Activated CD4-positive, alpha-beta T cell treated with anti-CD3 and anti-CD28 coated beads for 36 hours (primary cell): ENCODE data around the gene PSAP. TPM values are rescaled to one million over a fixed set of nuclear protein-coding genes. Genes with fewer than 3 reads are reported as not detected.
"Not testable (repeated sequence)": the region's sequence is repeated elsewhere in the genome, so short reads cannot be mapped to it uniquely, and the experiment has no call there.

Experiments used
- ATAC-seq: fragments of 200-7000 bp; cut with Tn5 transposase; one replicate; pipeline ENCODE4 v1.10.0; 2021; ENCODE audit warnings: mild to moderate bottlenecking, moderate library complexity
- CTCF ChIA-PET: fragments of 350-600 bp; sonication (Branson Sonifier 250); formaldehyde crosslinking; loops from one replicate; lab custom pipeline; 2021; ENCODE audit warnings: antibody characterized with exemption; lab: Charles Lee
- POLR2A ChIA-PET: fragments of 350-600 bp; sonication (Branson Sonifier 250); formaldehyde crosslinking; loops from one replicate; lab custom pipeline; 2021; ENCODE audit warnings: antibody characterized with exemption, inconsistent platforms; lab: Charles Lee
- DNase-seq: peaks from one replicate; pipeline ENCODE4 v3.0.0-alpha.2; 2020
- H3K27ac Mint-ChIP-seq: one replicate; pipeline ENCODE4 v1.8.0; 2021; ENCODE audit warnings: mixed read lengths
- H3K27me3 Mint-ChIP-seq: one replicate; pipeline ENCODE4 v1.8.0; 2021; ENCODE audit warnings: mixed read lengths
- H3K36me3 Mint-ChIP-seq: one replicate; pipeline ENCODE4 v1.8.0; 2021; ENCODE audit warnings: low read depth, mixed read lengths
- H3K4me1 Mint-ChIP-seq: one replicate; pipeline ENCODE4 v1.8.0; 2021; ENCODE audit warnings: mixed read lengths
- H3K4me3 Mint-ChIP-seq: one replicate; pipeline ENCODE4 v1.8.0; 2021; ENCODE audit warnings: mild to moderate bottlenecking, moderate library complexity, mixed read lengths
- H3K9me3 Mint-ChIP-seq: one replicate; pipeline ENCODE4 v1.8.0; 2021; ENCODE audit warnings: low read depth, mixed read lengths
- intact Hi-C, 2 experiments: fragments of 100-400 bp; cut with DNase I in 1 of 2; cut with micrococcal nuclease in 1 of 2; formaldehyde crosslinking; loops; one replicate each; pipeline versions ENCODE4 v1.14.2 to v1.15.1; 2022 to 2024; cut with DNase I, micrococcal nuclease
- total RNA-seq, 2 experiments: library from RNA; stranded (reverse); gene quantifications; one replicate each; pipeline ENCODE4 v1.2.3, GENCODE V29; 2021

The PSAP gene
- total RNA-seq, 2 experiments from 2014 or later: 100 to 109 TPM

DNA sequence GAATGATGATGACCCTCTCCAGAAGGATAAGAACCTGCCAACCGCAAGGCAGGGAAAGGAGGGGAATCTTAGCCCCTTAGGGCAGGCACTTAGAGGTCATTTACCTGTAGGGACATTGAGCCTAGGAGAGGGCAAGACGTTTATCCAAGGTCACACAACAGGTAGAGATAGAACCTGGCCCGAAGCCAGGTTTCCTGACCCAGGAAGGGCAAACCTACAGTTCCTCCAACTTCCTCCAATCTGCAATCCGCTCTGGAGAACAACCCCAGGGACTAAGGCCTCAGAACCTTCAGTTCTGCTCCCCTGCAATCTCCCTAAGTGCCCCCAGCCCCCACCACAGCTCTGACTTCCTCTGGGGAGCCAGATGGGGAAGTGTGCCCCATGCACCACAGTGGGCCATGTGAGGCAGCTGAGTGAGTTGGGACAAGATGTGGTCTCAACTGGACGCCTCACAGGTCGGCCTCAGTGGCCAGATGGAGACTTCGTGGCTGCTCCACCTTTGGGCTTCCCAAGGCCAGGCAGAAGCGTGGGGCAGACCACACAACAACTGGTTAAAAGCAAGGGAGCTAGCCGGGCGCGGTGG, 1.4 kb upstream of the PSAP start:
- H3K4me3 Mint-ChIP-seq: peak overlapping the region; percentile 15
- no peaks in the 10 kb centered on the region for H3K27me3 Mint-ChIP-seq
- CTCF ChIA-PET: no interaction called here
- intact Hi-C loops: loop anchor here (5.0 kb wide), 2 partner anchors 35 to 1680 kb away; partner anchors contain the start of gene SAR1A (in 1 of the 2)
- peaks cover 39% of the 10 kb centered on the region for H3K4me1 Mint-ChIP-seq
- DNase-seq (no peak), ATAC-seq (no peak)
- POLR2A ChIA-PET: no interaction called here
- no peaks in the 10 kb centered on the region for H3K36me3 Mint-ChIP-seq
- H3K27ac Mint-ChIP-seq: no peak overlapping the region
- no peaks in the 10 kb centered on the region for H3K9me3 Mint-ChIP-seq

DNA sequence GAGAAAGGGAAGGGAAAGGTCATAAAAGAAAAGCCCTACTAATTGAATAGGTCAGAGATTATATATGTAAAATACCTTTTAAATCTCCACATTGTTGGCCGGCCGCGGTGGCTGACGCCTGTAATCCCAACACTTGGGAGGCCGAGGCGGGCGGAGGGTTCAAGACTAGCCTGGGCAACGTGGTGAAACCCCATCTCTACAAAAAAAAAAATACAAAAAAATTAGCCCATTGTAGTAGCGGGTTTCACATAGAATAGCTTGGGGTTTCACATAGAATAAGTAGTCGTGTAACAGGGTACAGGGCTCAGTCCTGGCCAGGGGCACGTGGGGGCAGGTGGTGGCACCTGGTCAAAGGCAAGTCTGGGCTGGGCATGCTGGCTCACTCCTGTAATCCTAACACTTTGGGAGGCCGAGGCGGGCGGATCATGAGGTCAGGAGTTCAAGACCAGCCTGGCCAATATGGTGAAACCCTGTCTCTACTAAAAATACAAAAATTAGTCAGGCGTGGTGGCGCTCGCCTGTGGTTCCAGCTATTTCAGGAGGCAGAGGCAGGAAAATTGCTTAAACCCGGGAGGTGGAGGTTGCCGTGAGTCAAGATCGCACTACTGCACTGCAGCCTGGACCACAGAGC, 529 bp upstream of the PSAP start:
- Mint-ChIP-seq H3K4me1 (peaks cover 44% of the 10 kb centered on the region), H3K27ac (peak overlapping the region; percentile 72), H3K4me3 (peak overlapping the region; percentile 90)
- not testable (repeated sequence) for DNase-seq, H3K36me3 Mint-ChIP-seq, H3K9me3 Mint-ChIP-seq, H3K27me3 Mint-ChIP-seq
- ChIA-PET POLR2A (interaction anchor here (0.7 to 1.2 kb wide), 4 partner anchors 9 to 284 kb away, joined by 4 to 9 read pairs (median 4); no protein-coding TSS in a partner anchor), CTCF (interaction anchor here (1.0 to 3.3 kb wide), 3 partner anchors 9 to 44 kb away, joined by 3 to 21 read pairs (median 3); no protein-coding TSS in a partner anchor)
- peak; percentile 5 for ATAC-seq
- intact Hi-C loops: loop anchor here (1.0 to 5.0 kb wide), 11 partner anchors 36 to 1679 kb away; partner anchors contain the start of genes VSIR (in 2 of the 2), ANAPC16 (in 1 of the 2), ASCC1 (in 1 of the 2) and DNAJB12 (in 1 of the 2)

DNA sequence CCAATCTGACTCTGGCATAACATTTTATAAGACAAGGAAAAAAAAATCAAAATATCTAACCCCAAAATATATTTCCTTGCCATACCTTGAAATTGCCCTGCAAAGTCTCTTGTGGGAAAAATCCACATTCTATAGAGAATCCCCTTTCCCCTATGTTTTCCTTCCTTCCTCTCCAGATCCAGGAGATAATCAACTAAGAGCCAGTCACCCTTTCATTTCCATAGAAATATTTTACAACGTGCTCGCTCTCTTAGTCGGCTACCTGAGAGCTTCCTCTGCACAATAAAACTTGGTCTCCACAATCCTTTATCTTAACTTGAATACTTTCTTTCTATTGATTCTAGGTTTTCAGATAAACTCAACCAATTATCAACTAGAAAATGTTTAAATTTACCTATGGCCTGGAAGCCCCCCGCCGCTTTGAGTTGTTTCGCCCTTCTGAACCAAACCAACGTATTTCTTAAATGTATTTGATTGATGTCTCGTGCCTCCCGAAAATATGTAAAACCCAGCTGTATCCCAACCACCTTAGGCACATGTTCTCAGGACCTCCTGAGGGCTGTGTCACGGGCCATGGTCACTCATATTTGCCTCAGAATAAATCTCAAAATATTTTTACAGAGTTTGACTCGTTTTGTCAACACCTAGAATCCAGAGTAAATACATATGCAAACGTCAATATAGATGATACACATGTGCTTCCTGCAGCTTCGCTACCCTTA, 869 bp downstream of the PSAP start:
- no peaks in the 10 kb centered on the region for H3K27me3 Mint-ChIP-seq
- no peak for DNase-seq
- intact Hi-C loops: loop anchor here (2.0 to 5.0 kb wide), 4 partner anchors 37 to 1678 kb away; partner anchors contain the start of genes P4HA1 (in 1 of the 2) and SAR1A (in 1 of the 2)
- H3K4me1 Mint-ChIP-seq: peaks cover 53% of the 10 kb centered on the region
- no peaks in the 10 kb centered on the region for H3K9me3 Mint-ChIP-seq
- peak overlapping the region; percentile 55 for H3K27ac Mint-ChIP-seq
- ATAC-seq: no peak
- ChIA-PET CTCF (interaction anchor here (0.7 to 3.3 kb wide), 3 partner anchors 28 to 153 kb away, joined by 3 to 21 read pairs (median 3); no protein-coding TSS in a partner anchor), POLR2A (interaction anchor here (1.4 kb wide), 1 partner anchor 38 kb away, joined by 4 read pairs; no protein-coding TSS in a partner anchor)
- peak overlapping the region; percentile 90 for H3K4me3 Mint-ChIP-seq
- H3K36me3 Mint-ChIP-seq: no peaks in the 10 kb centered on the region

DNA sequence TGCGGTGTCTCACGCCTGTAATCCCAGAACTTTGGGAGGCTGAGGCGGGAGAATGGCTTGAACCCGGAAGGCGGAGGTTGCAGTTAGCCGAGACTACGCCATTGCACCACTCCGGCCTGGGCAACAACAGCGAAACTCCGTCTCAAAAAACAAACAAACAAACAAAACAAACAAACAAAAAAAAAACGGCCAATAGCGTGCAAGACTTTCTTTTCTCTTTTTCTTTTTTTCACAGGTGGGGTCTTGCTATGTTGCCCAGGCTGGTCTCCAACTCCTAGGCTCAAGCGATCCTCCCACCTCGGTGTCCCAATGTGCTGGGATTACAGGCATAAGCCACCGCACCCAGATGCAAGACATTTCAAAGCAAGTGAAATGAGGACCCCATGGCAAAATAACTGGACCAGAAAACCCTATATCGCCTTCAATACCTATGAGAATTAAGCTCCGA, 1.6 kb downstream of the PSAP start:
- peaks cover 2% of the 10 kb centered on the region for H3K9me3 Mint-ChIP-seq
- no peaks in the 10 kb centered on the region for H3K36me3 Mint-ChIP-seq
- peak overlapping the region; percentile 90 for H3K4me3 Mint-ChIP-seq
- peaks cover 57% of the 10 kb centered on the region for H3K4me1 Mint-ChIP-seq
- intact Hi-C loops: no loop called here
- DNase-seq: no peak
- H3K27me3 Mint-ChIP-seq: no peaks in the 10 kb centered on the region
- ChIA-PET POLR2A (interaction anchor here (1.4 kb wide), 1 partner anchor 39 kb away, joined by 4 read pairs; no protein-coding TSS in a partner anchor), CTCF (interaction anchor here (0.7 to 3.3 kb wide), 8 partner anchors 11 to 152 kb away, joined by 3 to 21 read pairs (median 3); no protein-coding TSS in a partner anchor)
- no peak overlapping the region for H3K27ac Mint-ChIP-seq
- ATAC-seq: no peak

DNA sequence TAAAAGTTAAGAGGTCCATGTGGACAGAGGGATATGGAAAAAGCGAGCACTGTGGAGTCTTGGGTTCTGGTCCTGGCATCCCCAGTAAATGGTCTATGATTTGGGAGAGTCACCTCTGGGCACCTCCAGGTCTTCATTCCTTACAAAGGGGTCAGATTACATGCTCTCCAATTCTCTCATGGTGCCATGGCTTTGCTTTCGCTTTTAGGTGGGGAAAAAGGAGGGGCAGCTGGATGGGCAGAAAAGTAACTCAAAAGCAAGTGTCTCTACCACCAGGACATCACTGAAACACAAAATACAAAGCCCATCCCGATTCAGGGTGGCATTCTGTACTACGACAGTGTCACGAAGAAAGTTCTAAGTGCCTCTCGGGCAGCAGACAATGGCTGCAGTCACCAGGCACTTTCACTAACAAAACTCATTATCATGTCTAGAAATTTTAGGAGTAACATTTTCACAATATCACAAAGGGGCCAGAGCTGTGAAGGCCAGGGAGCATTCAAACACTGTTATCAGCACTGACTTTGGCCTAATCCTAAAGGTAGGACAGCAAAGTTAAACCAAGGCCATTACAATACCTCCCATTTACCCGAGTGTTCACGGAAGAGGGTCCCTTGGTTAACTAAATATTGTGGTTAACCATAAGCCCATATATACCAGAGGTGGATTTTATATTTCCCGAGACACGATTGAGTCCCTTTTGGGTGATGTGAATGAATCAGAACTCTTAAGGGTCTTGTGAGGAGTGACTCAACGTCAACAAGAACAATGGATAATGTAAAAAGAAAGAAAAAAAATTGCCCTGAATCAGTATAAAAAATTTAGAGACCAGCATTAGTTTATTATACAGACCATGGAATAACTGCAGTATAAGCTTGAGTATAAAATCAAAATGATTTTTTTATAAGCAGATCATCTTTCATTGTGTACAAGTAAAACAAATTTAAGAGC, 2.5 kb downstream of the PSAP start:
- ChIA-PET CTCF (interaction anchor here (0.7 to 3.3 kb wide), 7 partner anchors 10 to 75 kb away, joined by 3 to 21 read pairs (median 3); partner anchors contain the start of gene VSIR), POLR2A (no interaction called here)
- H3K36me3 Mint-ChIP-seq: no peaks in the 10 kb centered on the region
- H3K27me3 Mint-ChIP-seq: no peaks in the 10 kb centered on the region
- no peak overlapping the region for H3K27ac Mint-ChIP-seq
- ATAC-seq (no peak), DNase-seq (no peak)
- peaks cover 2% of the 10 kb centered on the region for H3K9me3 Mint-ChIP-seq
- intact Hi-C loops: no loop called here
- H3K4me3 Mint-ChIP-seq: peak overlapping the region; percentile 9
- peaks cover 65% of the 10 kb centered on the region for H3K4me1 Mint-ChIP-seq

DNA sequence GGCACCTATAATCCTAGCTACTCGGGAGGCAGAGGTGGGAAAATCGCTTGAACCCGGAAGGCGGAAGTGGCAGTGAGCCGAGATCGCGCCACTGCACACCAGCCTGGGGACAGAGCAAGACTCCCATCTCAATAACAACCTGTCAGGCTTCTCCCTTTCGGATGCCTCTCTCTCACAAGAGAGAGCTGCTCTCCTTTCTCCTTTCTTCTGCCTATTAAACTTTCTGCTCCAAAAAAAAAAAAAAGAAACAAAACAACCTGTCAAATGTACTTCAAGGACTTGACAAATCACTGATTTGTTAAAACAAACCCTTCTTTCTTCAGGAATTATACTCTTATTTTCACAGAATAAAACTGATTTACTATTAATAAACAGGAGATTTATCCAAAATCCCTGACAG, 3.6 kb downstream of the PSAP start:
- peaks cover 76% of the 10 kb centered on the region for H3K4me1 Mint-ChIP-seq
- ATAC-seq (no peak), DNase-seq (no peak)
- peaks cover 2% of the 10 kb centered on the region for H3K9me3 Mint-ChIP-seq
- ChIA-PET CTCF (interaction anchor here (1.1 to 1.2 kb wide), 2 partner anchors 18 to 74 kb away, joined by 3 read pairs; partner anchors contain the start of gene VSIR), POLR2A (no interaction called here)
- H3K4me3 Mint-ChIP-seq: no peak overlapping the region
- H3K27me3 Mint-ChIP-seq: no peaks in the 10 kb centered on the region
- no peaks in the 10 kb centered on the region for H3K36me3 Mint-ChIP-seq
- H3K27ac Mint-ChIP-seq: no peak overlapping the region
- intact Hi-C loops: no loop called here

DNA sequence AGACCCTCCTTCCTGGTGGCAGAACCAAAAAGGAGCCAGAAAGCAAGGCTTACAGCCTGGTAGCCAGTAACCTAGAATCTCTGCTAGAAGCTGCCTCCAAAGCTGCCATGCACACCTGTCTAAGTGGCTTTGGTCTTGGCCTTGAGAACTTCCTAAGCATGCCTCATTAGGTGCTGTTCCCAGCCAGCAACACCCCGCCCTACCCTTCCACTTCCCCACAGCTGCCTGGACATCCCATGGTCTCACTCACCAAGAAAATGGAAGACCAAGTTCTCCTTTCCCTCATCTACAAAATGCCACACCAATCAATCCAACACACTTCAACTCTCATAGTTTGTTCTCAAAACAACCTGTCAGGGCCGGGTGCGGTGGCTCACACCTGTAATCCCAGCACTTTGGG, 4.2 kb downstream of the PSAP start:
- no peak for DNase-seq
- Mint-ChIP-seq H3K36me3 (no peaks in the 10 kb centered on the region), H3K4me1 (peaks cover 77% of the 10 kb centered on the region), H3K9me3 (peaks cover 2% of the 10 kb centered on the region), H3K27me3 (no peaks in the 10 kb centered on the region), H3K27ac (no peak overlapping the region), H3K4me3 (no peak overlapping the region)
- CTCF ChIA-PET: interaction anchor here (1.2 kb wide), 1 partner anchor 17 kb away, joined by 3 read pairs; no protein-coding TSS in a partner anchor
- intact Hi-C loops: no loop called here
- POLR2A ChIA-PET: no interaction called here
- no peak for ATAC-seq

DNA sequence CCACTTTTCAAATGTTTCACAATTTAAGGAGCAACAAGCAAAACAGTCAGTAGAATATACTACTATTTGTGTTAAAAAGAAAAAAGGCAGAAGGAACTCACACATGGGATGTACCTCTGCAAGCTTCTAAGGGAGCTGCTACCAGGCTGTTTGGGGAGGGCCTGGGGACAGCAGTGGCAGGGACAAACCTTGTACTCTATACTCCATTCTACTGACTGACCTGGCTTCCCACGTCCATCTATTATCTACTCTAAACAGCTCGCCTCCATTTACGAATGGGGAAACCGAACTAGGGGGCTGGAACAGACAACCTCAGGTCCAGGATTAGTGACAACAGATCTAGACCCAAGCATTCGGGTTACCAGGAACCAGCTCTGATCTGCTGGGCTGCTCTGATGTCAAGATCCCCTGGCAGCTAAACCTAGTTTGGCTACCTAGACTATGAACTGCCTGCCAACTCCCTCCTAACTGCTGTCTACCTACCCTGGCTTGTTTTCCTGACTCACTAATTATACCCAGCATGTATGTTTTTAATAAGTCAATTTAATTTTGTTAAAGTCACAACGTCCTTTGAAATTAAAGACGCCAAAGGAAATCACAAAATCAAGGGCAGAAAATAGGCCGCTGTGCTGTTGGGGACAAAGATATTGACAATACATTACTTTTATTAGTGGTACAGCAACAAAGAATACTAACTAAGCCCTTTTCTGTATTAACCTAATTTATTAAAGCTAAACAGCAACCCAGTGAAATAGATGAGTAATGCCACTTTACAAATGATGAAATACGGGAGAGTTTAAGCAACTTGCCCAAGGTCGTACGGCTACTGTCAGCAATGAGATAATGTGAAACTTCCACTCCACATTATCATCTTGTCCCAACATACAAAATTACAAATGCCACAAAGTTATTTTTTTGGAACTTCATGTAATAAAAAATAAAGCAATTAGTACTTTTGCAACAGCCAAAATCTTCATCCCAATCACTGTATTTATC, 5.3 kb downstream of the PSAP start:
- ATAC-seq (no peak), DNase-seq (no peak)
- no peaks in the 10 kb centered on the region for H3K27me3 Mint-ChIP-seq
- H3K36me3 Mint-ChIP-seq: no peaks in the 10 kb centered on the region
- H3K27ac Mint-ChIP-seq: no peak overlapping the region
- no peak overlapping the region for H3K4me3 Mint-ChIP-seq
- CTCF ChIA-PET: interaction anchor here (0.6 to 1.5 kb wide), 3 partner anchors 9 to 51 kb away, joined by 3 to 5 read pairs (median 3); no protein-coding TSS in a partner anchor
- H3K9me3 Mint-ChIP-seq: peaks cover 2% of the 10 kb centered on the region
- H3K4me1 Mint-ChIP-seq: peaks cover 73% of the 10 kb centered on the region
- intact Hi-C loops: no loop called here
- POLR2A ChIA-PET: no interaction called here

DNA sequence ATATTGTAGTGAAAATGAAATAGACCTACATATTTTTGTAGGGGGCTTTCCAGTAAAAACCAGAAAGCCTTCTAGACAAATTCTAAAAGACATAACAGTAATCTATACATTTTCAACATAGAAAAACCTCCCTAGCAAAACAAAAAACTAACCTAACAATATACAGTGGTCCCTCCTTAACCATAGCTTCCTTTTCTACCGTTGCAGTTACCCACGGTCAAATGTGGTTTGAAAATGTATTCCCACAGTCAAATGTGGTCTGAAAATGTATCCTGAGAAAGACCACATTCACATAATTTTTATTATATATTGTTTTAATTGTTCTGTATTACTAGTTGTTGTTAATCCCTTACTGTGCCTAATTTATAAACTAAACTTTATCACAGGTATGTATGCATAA, 6.4 kb downstream of the PSAP start:
- CTCF ChIA-PET: interaction anchor here (1.1 to 1.5 kb wide), 2 partner anchors 10 to 52 kb away, joined by 3 read pairs; no protein-coding TSS in a partner anchor
- intact Hi-C loops: no loop called here
- Mint-ChIP-seq H3K9me3 (peaks cover 2% of the 10 kb centered on the region), H3K27ac (no peak overlapping the region), H3K27me3 (no peaks in the 10 kb centered on the region), H3K36me3 (no peaks in the 10 kb centered on the region), H3K4me3 (no peak overlapping the region), H3K4me1 (peaks cover 76% of the 10 kb centered on the region)
- no peak for DNase-seq
- POLR2A ChIA-PET: no interaction called here
- no peak for ATAC-seq
